Renal cortex interstitium (tissue), 15 donors: ENCODE data around the gene RPN1. TPM values are rescaled to one million over a fixed set of nuclear protein-coding genes. Genes with fewer than 3 reads are reported as not detected.
"Not testable (repeated sequence)": the region's sequence is repeated elsewhere in the genome, so short reads cannot be mapped to it uniquely, and the experiment has no call there.

ENCODE experiments used
- DNase-seq, 11 donors: peaks; one replicate each; pipeline ENCODE4 v3.0.0-alpha.2; 2013; ENCODE audit warnings: low read depth in 9 of 11, low spot score in 4 of 11; ENCODE audit errors: extremely low read depth in 1 of 11
- long read RNA-seq, 16 experiments: transcript quantifications; one replicate each; lab custom pipeline, GENCODE V29; 2026
- polyA plus RNA-seq, 3 donors: library from polyadenylated mRNA; unstranded; fragments of 120-200 nt; gene quantifications; one replicate each; pipeline ENCODE4 v1.2.1, GENCODE V29; 2013; ENCODE audit not compliant: insufficient read length in 3 of 3

RPN1 gene
- polyA plus RNA-seq: 100 to 1,000 TPM; 207 to 213 (median 213) TPM
- long read RNA-seq, donor 1, transcript RPN1-201 (10 exons, 2,314 nt): major isoform, 46 of 72 reads
- long read RNA-seq, donor 1, partial matches to known transcripts: 26 of 72 reads
- long read RNA-seq, donor 1, other reads (novel, unspliced or antisense): 0 of 72 reads
- long read RNA-seq, donor 2, transcript RPN1-201 (10 exons, 2,314 nt): major isoform, 44 of 66 reads
- long read RNA-seq, donor 2, partial matches to known transcripts: 22 of 66 reads
- long read RNA-seq, donor 2, other reads (novel, unspliced or antisense): 0 of 66 reads
- long read RNA-seq, donor 3, transcript RPN1-201 (10 exons, 2,314 nt): major isoform, 83 of 137 reads
- long read RNA-seq, donor 3, partial matches to known transcripts: 51 of 137 reads
- long read RNA-seq, donor 3, other reads (novel, unspliced or antisense): 0 of 137 reads
- long read RNA-seq, donor 4, transcript RPN1-201 (10 exons, 2,314 nt): major isoform, 47 of 75 reads
- long read RNA-seq, donor 4, partial matches to known transcripts: 27 of 75 reads
- long read RNA-seq, donor 4, other reads (novel, unspliced or antisense): 0 of 75 reads
- long read RNA-seq, donor 5: 0 reads
- long read RNA-seq, donor 6, transcript RPN1-201 (10 exons, 2,314 nt): major isoform, 48 of 78 reads
- long read RNA-seq, donor 6, partial matches to known transcripts: 29 of 78 reads
- long read RNA-seq, donor 6, other reads (novel, unspliced or antisense): 0 of 78 reads
- long read RNA-seq, donor 7, transcript RPN1-201 (10 exons, 2,314 nt): major isoform, 61 of 91 reads
- long read RNA-seq, donor 7, partial matches to known transcripts: 27 of 91 reads
- long read RNA-seq, donor 7, other reads (novel, unspliced or antisense): 0 of 91 reads
- long read RNA-seq, donor 8, transcript RPN1-201 (10 exons, 2,314 nt): major isoform, 110 of 229 reads
- long read RNA-seq, donor 8, partial matches to known transcripts: 117 of 229 reads
- long read RNA-seq, donor 8, other reads (novel, unspliced or antisense): 0 of 229 reads
- long read RNA-seq, donor 9, transcript RPN1-201 (10 exons, 2,314 nt): major isoform, 48 of 123 reads
- long read RNA-seq, donor 9, partial matches to known transcripts: 74 of 123 reads
- long read RNA-seq, donor 9, other reads (novel, unspliced or antisense): 0 of 123 reads
- long read RNA-seq, donor 10, transcript RPN1-201 (10 exons, 2,314 nt): major isoform, 49 of 79 reads
- long read RNA-seq, donor 10, partial matches to known transcripts: 29 of 79 reads
- long read RNA-seq, donor 10, other reads (novel, unspliced or antisense): 0 of 79 reads
- long read RNA-seq, donor 11, transcript RPN1-201 (10 exons, 2,314 nt): major isoform, 39 of 41 reads
- long read RNA-seq, donor 11, partial matches to known transcripts: 0 of 41 reads
- long read RNA-seq, donor 11, other reads (novel, unspliced or antisense): 0 of 41 reads
- long read RNA-seq, donor 12, transcript RPN1-201 (10 exons, 2,314 nt): major isoform, 29 of 30 reads
- long read RNA-seq, donor 12, partial matches to known transcripts: 0 of 30 reads
- long read RNA-seq, donor 12, other reads (novel, unspliced or antisense): 0 of 30 reads
- long read RNA-seq, donor 13, transcript RPN1-201 (10 exons, 2,314 nt): major isoform, 106 of 193 reads
- long read RNA-seq, donor 13, partial matches to known transcripts: 81 of 193 reads
- long read RNA-seq, donor 13, other reads (novel, unspliced or antisense): 5 of 193 reads
- long read RNA-seq, donor 14, transcript RPN1-201 (10 exons, 2,314 nt): major isoform, 66 of 80 reads
- long read RNA-seq, donor 14, partial matches to known transcripts: 14 of 80 reads
- long read RNA-seq, donor 14, other reads (novel, unspliced or antisense): 0 of 80 reads
- long read RNA-seq, donor 15, transcript RPN1-201 (10 exons, 2,314 nt): major isoform, 23 of 45 reads
- long read RNA-seq, donor 15, partial matches to known transcripts: 22 of 45 reads
- long read RNA-seq, donor 15, other reads (novel, unspliced or antisense): 0 of 45 reads
- long read RNA-seq, donor 16, transcript RPN1-201 (10 exons, 2,314 nt): major isoform, 138 of 229 reads
- long read RNA-seq, donor 16, partial matches to known transcripts: 87 of 229 reads
- long read RNA-seq, donor 16, other reads (novel, unspliced or antisense): 0 of 229 reads

DNA sequence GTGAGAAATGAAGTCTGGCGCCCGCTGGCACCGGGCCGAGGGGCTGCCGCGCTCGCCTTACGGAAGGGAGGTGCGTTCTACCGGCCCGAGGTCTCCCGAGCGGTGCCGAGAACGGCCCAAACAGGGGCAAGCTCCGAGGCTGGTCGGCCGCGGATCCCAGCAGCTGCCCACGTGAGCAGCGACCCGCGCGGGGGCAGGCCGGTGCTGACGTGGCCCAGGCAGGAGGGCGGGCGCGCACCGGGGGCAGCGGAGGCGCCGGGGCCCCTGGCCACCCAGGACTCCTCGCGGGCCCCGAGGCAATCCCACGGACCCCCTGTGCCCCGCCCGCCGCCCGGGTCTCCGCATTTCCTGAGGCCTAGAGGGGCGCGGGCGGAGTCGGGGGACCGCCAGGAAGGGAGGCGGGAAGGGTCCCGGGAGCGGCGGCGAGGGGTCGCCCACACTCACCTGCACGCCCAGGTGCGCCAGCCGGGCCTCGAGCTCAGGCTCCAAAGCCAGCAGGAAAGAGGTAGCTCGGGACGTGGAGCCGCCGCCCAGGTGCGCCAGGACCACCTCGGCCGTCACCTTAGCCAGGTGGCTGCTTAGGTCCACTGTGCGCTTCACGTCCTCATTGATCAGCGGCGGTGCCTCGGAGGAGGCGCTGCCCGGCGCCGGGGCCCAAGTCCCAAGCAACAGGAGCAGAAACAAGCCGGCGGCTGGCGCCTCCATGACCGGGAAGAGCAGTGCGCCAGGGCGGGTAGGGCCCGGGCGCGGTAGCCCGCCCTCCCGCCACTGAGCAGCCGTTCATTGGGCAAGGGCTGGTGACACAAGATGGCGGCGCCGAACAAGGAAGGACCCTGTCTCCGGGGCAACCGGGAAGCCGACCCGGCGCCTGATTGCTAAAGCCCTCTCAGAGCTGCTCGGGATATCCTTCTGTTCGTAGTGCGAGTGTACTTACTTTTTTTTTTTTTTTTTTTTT, at the start of gene RPN1:
TSS of gene RPN1 (minus strand) at position 723 of the 955 bp plus-strand sequence. CDS start at position 705, 18 bp downstream.
- peak; percentile 86 to 95 (median 91) for DNase-seq

DNA sequence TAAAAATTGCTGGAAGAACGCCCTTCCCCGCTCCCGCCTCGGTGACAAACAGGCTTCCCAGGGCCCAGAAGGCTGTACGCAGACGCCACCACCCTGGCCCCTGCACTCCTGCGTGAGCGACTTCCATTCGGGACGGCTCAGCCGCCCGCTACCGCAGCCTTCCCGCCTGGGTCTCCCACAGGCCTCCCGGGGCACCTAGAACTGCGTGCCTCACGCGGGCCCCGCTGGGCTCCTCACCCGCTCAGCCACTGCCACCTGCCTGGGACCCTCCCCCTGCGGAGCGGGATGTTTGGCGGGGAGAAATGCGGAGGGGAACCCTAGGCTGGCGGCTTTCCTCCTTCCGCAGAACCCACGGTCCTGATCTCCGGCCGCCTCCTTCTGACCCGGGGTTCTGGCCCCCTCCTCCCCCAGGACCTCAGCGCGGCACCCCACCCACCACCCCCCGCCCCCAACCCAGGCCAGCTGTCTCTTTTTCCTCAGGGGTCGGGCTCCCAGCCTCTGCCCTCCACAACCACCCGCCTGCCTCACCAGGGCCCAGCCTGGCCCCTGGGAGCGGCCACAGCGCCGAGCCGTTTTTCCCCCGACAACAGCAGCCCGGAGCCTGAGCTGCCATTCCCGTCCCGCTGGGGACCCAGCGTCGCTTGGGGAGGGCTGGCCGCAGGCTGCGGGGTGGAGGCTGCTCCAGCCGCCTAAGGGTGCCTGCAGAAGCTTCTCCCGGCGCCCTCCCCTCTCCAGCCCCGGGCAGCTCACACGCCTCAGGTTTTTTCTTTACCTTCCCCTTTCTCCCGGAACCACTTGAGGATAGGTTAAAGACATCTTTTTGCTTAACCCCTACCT, 47.8 kb upstream of the RPN1 start:
- DNase-seq: peak in 2 of 11 donors; percentile 20 to 22

DNA sequence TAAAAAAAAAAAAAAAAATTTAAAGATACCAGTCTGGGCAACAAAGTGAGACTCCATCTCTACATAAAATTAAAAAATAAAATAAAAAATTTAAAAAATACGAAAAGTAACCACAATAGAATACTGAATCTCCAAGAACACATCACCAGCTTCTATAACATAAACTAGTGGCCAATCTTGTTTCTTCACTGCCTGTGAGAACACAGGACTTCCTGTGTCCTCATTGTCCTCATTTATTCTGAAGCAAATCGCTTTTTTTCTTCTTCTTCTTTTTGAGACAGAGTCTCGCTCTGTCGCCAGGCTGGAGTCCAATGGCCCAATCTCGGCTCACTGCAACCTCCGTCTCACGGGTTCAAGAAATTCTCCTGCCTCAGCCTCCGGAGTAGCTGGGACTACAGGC, 46.7 kb upstream of the RPN1 start:
- no peak for DNase-seq

DNA sequence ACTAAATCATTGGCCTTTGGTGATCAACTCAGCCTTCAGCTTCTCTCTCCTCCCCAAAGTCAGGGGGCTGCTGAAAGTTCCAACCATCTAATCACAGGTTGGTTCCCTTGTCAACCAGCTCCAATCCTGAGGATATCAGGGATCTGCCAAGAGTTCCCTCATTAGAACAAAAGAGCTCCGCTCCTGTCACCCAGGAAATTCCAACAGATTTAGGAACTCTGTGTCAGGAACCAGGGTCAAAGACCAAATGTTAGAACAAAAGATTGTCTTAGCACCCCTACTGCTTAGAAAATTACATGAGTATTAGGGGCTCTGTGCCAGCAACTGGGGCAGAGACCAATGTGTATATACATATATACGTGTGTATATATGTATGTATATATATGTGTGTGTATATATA, 43.1 kb upstream of the RPN1 start:
- no peak for DNase-seq

DNA sequence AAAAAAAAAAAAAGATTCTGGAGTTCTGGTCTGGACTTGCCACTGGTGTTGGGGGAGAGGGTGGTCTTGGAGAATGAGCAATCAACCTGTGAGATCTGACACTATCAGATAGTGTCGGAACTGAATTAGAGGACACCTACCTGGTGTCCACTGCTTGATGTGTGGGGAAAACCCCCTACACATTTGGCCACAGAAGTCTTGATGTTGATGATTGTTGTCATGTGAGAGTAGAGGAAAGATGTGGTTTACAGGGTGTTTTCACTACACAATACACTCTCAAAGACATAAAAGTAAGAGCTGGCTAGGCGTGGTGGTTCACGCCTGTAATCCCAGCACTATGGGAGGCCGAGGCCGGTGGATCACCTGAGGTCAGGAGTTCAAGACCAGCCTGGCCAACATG, 38.4 kb upstream of the RPN1 start:
- no peak for DNase-seq

DNA sequence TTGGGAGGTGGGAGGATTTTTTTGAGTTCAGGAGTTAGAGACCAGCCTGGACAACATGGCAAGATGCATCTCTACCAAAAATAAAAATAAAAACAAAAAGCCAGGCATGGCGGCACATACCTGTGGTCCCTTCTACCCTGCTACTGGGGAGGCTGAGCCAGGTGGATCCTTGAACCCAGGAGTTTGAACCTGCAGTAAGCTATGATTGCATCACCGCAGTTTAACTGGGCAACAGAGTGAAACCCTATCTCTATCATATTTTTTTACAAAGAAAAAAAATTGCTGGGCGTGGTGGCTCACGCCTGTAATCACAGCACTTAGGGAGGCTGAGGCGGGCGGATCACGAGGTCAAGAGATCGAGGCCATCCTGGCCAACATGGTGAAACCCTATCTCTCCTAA, 35.8 kb upstream of the RPN1 start:
- DNase-seq: no peak

DNA sequence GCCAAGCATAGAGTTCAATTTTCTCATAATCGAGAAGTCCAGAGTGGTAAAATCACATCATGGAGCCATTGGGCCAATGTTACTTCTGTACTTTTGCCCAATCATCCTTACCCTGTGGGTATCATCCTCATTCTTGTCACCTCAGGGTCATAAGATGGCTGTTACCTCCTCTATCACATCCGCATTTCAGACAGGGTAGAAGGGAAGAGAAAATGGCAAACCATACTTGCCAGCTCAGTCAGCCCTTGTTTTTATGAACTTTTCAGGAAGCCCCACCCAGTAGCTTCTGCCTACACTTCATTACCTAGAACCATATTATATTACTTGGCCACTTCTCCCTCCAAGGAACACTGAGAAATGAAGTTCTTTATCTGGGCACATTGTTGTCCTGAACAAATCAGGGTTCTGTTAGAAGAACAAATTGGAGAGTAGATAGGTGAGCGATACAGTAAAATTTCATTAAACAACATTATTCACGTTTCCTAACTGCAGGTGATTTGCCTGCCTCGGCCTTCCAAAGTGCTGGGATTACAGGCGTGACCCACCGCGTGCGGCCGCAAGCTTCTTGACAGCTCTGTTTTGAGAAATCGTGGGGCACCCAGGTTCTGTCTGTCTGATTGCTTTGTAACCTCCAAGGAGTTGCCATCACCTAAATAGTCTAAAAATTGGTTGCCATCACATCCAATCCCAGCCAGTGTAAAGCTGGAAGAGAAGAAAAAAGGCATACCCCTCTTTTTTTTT, 34.5 kb upstream of the RPN1 start:
- no peak for DNase-seq

DNA sequence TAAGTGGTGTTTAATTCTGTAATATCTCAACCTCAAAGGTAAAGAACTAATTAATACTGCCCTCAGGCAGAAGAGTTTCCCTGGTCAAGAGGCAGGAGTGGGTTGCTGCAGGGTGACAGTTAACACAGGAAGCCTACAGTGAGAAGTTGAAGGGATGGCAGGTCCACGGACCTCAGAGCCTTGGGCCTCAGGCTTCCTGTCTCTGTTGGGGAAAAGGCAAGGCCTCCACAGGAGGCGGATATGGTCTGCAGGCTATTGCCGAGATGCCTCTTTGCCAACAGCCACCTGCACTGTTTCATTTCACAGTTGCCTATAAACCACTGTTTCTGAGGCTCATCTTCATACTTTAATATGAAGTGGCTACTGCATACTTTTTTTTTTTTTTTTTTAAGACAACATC, 33.3 kb upstream of the RPN1 start:
- no peak for DNase-seq

DNA sequence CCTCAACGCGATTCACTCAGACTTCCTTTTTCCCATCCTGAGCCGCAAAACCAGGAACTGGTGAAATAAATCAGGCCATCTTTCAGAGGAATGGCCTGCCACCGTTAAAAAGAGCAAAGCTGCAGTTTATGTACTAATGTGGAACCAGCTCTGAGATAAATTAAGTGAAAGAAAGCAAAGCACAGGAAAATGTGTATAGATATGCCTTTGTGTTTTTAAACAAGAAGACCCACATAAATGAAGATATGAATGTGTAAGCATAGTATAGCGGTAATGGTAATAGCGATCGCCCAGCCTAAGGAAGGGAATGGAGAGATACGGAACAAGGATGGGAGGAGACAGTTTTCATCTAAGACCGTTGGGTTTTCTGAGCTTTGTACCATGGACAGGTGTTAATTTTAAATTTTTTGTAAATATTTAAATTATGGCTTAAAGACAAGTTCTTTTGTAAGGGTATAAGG, 30.8 kb upstream of the RPN1 start:
- DNase-seq: peak in 1 of 11 donors; percentile 19

DNA sequence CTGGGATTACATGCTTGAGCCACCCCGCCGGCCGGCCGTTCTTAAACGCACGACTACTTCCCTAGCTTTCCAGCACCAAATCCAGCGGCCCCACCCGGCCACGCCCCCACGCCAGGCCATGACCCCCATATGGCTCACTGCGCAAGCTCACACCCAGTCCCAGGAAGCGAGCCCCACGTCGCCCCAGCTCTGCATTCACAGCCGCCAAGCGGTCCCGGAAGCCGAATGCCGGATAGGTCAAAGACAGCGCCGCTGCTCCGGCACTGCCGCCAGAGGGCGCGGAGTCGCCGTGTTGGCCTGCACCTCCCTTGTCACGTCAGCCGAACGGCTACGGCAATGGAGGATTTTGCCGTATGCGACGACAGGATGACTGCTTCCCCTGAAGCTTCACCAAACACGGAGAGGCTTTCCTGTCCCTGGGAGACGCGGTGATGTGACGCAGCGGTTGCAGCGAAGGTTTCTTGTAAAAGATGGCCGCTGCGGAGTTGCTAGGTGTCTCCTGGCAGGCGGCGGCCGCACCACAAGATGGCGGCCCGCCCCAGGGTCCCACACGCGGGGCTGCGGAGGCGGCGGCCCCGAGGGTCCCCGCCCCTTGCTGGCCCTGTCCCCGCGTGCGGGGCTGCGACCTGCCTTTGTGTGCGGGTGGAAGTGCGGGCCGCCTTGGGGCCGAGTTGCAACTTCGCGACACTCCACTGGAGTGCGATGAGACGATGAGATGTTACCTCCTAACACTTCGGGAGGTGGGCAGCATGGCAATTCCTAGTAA, 30.2 kb upstream of the RPN1 start:
- peak; percentile 91 to 99 (median 96) for DNase-seq

DNA sequence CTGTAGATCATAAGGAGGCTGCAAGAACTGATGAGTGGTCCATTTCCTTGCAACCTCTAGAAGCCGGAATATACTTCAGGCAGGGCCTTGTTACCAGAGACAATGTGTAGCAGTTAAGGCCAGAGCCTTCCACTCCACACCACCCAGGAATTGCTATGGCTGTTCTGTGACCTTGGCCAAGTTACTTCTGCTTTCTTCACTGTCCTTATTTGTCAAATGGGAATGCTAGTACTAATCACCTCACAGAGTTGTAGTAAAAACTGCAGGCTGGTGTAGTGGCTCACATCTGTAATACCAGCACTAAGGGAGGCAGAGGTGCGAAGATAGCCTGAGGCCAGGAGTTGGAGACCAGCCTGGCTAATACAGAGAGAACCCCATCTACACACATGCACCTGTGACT, 28.7 kb upstream of the RPN1 start:
- no peak for DNase-seq

DNA sequence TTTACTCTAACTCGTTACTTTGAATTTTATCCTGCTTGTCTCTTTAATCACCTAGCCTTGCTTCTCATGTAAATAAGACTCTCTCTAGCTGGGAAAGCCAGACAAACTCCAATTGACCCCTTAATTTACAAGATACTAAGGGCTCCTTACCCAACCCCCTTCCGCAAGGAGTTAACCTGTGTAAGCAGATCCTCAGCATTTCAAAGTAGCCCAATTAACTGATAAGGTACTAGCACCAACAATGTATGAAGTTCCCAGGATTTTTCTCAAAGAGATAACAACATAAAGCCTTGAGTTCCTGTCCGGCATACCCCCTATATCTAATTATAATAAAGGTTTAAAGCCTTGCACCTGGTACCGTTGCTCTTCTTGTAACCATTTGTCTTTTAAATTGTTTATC, 25.2 kb upstream of the RPN1 start:
- not testable (repeated sequence) for DNase-seq

DNA sequence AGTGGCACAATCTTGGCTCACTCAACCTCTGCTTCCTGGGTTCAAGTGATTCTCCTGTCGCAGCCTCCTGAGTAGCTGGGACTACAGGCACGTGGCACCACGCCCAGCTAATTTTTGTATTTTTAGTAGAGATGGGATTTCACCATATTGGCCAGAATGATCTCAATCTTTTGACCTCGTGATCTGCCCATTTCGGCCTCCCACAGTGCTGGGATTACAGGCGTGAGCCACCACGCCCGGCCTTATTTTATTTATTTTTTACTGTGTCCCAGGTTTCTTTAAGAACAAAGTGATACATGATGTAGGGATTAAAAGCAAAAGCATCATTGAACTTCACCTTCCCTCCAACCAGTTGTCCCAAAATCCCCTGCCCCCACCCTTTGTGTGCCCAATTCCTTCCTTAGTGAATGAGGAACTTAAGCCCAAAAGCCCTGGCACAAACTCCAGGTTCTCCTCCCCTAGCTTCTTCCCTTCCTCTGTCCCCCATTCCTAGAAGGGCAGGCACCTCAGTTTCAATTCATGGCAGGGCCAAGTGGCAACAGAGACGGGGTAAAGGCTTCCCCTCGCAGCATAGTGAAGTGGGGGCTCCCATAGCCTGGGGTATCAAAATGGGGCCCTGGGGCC, 23.7 kb upstream of the RPN1 start:
- no peak for DNase-seq

DNA sequence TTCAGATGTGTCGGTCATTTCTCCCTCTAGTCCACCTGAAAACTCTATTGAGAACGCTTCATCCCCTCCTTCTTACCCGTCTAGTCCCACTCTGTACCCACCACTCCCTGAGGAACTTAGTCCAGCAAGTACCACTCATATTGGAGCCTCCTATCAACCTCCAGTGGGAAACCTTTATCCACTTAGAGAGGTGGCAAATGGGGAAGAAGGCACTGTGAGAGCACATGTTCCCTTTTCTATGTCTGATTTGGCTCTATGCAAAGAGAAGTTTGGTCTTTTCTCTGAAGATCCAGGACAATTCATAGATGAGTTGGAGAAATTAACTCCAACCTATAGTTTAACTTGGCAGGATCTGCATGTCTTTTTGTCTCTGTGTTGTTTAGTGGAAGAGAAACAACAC, 17.0 kb upstream of the RPN1 start:
- no peak for DNase-seq
